Progenitor cell of endocrine pancreas (in vitro differentiated cells): Measurements from ENCODE around the gene RNF213. TPM values are rescaled to one million over a fixed set of nuclear protein-coding genes. Genes with fewer than 3 reads are reported as not detected.
A peak's percentile ranks its signal among the peaks of the same experiment; 100 is the strongest.

ENCODE experiments used
- DNase-seq: peaks from one replicate; pipeline ENCODE4 v3.0.0; 2021; ENCODE audit warnings: low spot score; ENCODE audit not compliant: unreplicated experiment
- H3K27ac Mint-ChIP-seq: 2 replicates; pipeline ENCODE4 v1.8.0; 2021; ENCODE audit warnings: mild to moderate bottlenecking, moderate library complexity, mixed read lengths
- H3K27me3 Mint-ChIP-seq: 2 replicates; pipeline ENCODE4 v1.8.0; 2021; ENCODE audit warnings: mixed read lengths
- H3K36me3 Mint-ChIP-seq: 2 replicates; pipeline ENCODE4 v1.8.0; 2022; ENCODE audit warnings: mixed read lengths; ENCODE audit not compliant: insufficient read depth
- H3K4me1 Mint-ChIP-seq: 2 replicates; pipeline ENCODE4 v1.8.0; 2021; ENCODE audit warnings: low read depth, mixed read lengths
- H3K4me3 Mint-ChIP-seq: 2 replicates; pipeline ENCODE4 v1.8.0; 2021; ENCODE audit warnings: low read depth, mild to moderate bottlenecking, moderate library complexity, mixed read lengths
- H3K9me3 Mint-ChIP-seq: 2 replicates; pipeline ENCODE4 v1.8.0; 2021; ENCODE audit warnings: low read depth, mixed read lengths
- total RNA-seq: library from RNA; stranded (reverse); gene quantifications from 2 replicates; pipeline ENCODE4 v1.2.1, GENCODE V29; 2021
- TF ChIP-seq, protein P1 (sequence below): fragments of 200-600 bp; sonication (generic); IDR thresholded peaks from one replicate; pipeline ENCODE4 v1.5.0; 2021; ENCODE audit warnings: antibody characterized with exemption, mild to moderate bottlenecking; ENCODE audit not compliant: unreplicated experiment

RNF213 gene
- total RNA-seq, 1 donor from 2014 or later: 57.6 TPM

DNA sequence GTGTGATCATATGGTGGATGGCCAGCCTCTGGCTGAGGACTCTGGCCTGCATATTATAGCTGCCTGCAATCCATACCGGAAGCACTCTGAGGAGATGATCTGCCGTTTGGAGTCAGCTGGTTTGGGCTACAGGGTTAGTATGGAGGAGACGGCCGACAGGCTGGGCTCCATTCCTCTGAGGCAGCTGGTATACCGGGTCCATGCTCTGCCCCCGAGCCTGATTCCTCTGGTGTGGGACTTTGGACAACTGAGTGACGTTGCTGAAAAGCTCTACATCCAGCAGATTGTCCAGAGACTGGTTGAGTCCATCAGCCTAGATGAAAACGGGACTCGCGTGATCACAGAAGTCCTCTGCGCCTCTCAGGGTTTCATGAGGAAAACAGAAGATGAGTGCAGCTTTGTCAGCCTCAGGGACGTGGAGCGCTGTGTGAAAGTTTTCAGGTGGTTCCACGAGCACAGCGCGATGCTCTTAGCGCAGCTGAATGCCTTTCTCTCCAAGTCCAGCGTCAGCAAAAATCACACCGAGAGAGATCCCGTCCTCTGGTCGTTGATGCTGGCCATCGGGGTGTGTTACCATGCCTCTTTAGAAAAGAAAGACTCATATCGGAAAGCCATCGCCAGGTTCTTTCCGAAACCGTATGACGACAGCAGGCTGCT is 85.3 kb downstream of the RNF213 start:
- no peak for DNase-seq
- H3K27ac Mint-ChIP-seq: peak overlapping the region; percentile 59
- no peaks in the 10 kb centered on the region for H3K4me1 Mint-ChIP-seq
- TF ChIP-seq, protein P1, sequence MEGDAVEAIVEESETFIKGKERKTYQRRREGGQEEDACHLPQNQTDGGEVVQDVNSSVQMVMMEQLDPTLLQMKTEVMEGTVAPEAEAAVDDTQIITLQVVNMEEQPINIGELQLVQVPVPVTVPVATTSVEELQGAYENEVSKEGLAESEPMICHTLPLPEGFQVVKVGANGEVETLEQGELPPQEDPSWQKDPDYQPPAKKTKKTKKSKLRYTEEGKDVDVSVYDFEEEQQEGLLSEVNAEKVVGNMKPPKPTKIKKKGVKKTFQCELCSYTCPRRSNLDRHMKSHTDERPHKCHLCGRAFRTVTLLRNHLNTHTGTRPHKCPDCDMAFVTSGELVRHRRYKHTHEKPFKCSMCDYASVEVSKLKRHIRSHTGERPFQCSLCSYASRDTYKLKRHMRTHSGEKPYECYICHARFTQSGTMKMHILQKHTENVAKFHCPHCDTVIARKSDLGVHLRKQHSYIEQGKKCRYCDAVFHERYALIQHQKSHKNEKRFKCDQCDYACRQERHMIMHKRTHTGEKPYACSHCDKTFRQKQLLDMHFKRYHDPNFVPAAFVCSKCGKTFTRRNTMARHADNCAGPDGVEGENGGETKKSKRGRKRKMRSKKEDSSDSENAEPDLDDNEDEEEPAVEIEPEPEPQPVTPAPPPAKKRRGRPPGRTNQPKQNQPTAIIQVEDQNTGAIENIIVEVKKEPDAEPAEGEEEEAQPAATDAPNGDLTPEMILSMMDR: no peak
- no peaks in the 10 kb centered on the region for H3K9me3 Mint-ChIP-seq
- no peak overlapping the region for H3K4me3 Mint-ChIP-seq
- H3K27me3 Mint-ChIP-seq: no peaks in the 10 kb centered on the region
- H3K36me3 Mint-ChIP-seq: peaks cover 26% of the 10 kb centered on the region

DNA sequence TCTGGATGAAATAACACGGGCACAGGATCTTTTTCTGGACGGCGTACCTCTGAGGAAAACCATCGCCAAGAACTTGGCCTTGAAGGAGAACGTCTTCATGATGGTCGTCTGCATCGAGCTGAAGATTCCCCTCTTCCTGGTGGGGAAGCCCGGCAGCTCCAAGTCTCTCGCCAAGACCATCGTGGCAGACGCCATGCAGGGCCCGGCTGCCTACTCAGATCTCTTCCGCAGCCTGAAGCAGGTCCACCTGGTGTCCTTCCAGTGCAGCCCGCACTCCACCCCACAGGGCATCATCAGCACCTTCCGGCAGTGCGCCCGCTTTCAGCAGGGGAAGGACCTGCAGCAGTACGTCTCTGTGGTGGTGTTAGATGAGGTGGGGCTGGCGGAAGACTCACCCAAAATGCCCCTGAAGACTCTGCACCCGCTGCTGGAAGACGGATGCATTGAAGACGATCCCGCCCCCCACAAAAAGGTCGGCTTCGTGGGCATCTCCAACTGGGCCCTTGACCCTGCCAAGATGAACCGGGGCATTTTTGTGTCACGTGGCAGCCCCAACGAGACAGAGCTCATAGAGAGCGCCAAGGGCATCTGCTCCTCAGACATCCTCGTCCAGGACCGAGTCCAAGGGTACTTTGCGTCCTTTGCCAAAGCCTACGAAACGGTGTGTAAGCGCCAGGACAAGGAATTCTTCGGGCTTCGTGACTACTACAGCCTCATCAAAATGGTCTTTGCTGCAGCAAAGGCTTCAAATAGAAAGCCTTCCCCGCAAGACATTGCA is 86.0 kb downstream of the RNF213 start:
- Mint-ChIP-seq H3K27me3 (no peaks in the 10 kb centered on the region), H3K4me3 (no peak overlapping the region), H3K4me1 (no peaks in the 10 kb centered on the region), H3K36me3 (peaks cover 26% of the 10 kb centered on the region), H3K27ac (no peak overlapping the region), H3K9me3 (no peaks in the 10 kb centered on the region)
- TF ChIP-seq, protein P1: no peak
- DNase-seq: no peak

DNA sequence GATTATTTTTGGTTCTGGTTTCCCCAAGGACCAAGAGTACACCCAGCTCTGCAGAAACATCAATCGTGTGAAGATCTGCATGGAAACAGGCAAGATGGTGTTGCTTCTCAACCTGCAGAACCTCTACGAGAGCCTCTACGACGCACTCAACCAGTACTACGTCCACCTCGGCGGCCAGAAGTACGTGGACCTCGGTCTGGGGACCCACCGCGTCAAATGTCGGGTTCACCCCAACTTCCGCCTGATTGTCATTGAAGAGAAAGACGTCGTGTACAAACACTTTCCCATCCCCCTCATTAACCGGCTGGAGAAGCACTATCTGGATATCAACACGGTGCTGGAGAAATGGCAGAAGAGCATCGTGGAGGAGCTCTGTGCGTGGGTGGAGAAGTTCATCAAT is 86.9 kb downstream of the RNF213 start:
- Mint-ChIP-seq H3K36me3 (peaks cover 26% of the 10 kb centered on the region), H3K27me3 (no peaks in the 10 kb centered on the region), H3K4me1 (no peaks in the 10 kb centered on the region), H3K27ac (no peak overlapping the region), H3K4me3 (no peak overlapping the region), H3K9me3 (no peaks in the 10 kb centered on the region)
- no peak for DNase-seq
- TF ChIP-seq, protein P1: no peak

DNA sequence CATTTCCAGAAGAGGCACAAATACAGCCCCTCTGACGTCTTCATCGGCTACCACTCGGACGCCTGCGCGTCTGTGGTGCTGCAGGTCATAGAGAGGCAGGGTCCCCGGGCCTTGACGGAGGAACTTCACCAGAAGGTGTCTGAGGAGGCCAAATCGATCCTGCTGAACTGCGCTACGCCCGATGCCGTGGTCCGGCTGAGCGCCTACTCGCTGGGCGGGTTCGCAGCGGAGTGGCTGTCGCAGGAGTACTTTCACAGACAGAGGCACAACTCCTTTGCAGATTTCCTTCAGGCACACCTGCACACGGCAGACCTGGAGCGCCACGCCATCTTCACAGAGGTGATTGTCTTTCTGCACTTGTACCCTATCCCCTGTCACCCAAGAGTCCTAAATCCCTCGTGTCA is 87.3 kb downstream of the RNF213 start:
- H3K9me3 Mint-ChIP-seq: no peaks in the 10 kb centered on the region
- no peak for DNase-seq
- TF ChIP-seq, protein P1: no peak
- peaks cover 26% of the 10 kb centered on the region for H3K36me3 Mint-ChIP-seq
- no peak overlapping the region for H3K4me3 Mint-ChIP-seq
- no peak overlapping the region for H3K27ac Mint-ChIP-seq
- H3K27me3 Mint-ChIP-seq: no peaks in the 10 kb centered on the region
- H3K4me1 Mint-ChIP-seq: no peaks in the 10 kb centered on the region

DNA sequence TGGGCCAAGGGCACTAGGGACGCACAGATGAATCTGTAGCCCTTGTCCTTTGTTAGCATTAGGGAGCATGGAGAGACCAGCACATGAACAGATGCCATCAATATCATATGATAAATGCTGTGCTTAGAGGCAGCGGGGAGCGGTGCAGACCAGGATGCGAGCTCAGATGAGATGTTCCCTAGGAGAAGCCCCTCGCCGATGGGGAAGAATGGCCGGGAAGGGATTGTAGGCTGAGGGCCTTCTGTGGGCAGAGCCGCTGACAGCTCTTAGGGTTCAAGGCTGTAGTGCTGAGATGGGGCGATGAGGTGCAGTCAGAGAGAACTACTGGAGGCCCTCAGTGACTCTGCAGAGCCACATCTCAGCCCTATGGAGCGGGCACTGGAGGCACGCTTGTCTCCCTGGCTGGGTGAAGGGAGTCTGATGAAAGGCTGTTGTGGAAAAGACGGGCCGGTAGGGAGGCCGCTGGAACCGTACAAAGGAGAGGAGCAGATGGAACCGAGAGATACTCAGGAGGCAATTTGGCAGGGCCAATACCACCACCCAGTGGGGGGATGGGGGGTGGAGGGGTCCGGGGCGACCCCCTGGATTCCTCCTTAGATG is 88.0 kb downstream of the RNF213 start:
- DNase-seq: no peak
- Mint-ChIP-seq H3K27me3 (no peaks in the 10 kb centered on the region), H3K36me3 (peaks cover 26% of the 10 kb centered on the region), H3K27ac (no peak overlapping the region), H3K9me3 (no peaks in the 10 kb centered on the region), H3K4me1 (no peaks in the 10 kb centered on the region), H3K4me3 (no peak overlapping the region)
- TF ChIP-seq, protein P1: no peak
